ENCODE results near the gene RIN2.

GRCh38 chr20:19730706-19731105 is 27.4 kb upstream of the RIN2 start:
- TF ChIP-seq, protein P1, sequence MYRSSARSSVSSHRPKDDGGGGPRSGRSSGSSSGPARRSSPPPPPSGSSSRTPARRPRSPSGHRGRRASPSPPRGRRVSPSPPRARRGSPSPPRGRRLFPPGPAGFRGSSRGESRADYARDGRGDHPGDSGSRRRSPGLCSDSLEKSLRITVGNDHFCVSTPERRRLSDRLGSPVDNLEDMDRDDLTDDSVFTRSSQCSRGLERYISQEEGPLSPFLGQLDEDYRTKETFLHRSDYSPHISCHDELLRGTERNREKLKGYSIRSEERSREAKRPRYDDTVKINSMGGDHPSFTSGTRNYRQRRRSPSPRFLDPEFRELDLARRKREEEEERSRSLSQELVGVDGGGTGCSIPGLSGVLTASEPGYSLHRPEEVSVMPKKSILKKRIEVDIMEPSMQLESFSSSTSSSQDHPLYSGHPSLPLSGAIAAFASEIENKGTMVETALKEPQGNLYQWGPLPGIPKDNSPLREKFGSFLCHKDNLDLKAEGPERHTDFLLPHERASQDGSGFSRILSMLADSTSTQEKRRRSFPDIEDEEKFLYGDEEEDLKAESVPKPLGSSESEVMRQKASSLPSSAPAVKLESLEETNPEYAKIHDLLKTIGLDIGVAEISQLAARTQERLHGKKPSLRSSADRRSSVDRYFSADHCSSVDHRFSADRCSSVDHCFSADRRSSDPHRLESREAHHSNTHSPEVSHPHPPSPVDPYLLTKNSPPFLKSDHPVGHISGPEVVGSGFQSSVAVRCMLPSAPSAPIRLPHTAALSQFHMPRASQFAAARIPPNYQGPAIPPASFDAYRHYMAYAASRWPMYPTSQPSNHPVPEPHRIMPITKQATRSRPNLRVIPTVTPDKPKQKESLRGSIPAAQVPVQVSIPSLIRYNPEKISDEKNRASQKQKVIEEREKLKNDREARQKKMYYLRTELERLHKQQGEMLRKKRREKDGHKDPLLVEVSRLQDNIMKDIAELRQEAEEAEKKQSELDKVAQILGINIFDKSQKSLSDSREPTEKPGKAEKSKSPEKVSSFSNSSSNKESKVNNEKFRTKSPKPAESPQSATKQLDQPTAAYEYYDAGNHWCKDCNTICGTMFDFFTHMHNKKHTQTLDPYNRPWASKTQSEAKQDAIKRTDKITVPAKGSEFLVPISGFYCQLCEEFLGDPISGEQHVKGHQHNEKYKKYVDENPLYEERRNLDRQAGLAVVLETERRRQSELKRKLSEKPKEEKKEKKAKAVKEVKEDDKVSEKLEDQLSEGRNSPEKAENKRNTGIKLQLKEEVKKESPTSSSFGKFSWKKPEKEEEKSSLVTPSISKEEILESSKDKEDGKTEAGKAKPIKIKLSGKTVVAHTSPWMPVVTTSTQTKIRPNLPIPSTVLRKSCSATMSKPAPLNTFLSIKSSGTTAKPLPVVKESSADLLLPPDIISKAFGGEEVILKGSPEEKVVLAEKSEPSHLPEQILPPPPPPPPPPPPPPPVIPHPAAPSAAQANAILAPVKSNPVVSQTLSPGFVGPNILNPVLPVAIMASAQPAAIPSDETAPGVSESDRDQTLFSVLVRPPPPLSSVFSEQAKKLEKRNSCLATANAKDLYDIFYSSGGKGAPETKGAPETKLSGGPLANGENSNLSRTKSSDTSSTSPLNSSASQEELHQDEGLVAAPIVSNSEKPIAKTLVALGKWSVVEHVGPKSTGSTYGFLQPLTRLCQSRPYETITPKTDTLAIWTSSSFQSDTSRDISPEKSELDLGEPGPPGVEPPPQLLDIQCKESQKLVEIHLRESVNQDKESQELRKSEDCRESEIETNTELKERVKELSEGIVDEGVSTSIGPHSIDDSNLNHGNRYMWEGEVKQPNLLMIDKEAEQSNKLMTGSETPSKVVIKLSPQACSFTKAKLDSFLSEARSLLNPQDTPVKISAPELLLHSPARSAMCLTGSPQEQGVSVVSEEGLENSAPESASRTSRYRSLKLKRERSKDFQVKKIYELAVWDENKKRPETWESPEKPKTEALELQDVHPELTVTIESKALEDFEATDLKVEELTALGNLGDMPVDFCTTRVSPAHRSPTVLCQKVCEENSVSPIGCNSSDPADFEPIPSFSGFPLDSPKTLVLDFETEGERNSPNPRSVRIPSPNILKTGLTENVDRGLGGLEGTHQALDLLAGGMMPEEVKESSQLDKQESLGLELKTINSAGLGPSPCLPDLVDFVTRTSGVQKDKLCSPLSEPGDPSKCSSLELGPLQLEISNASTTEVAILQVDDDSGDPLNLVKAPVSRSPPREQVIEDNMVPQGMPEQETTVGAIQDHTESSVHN (IDR thresholded peaks at IDR 0.05; ENCODE audit: borderline replicate concordance in 1 of 2, low read depth in 1 of 2): no peak
- TF ChIP-seq, protein P2, sequence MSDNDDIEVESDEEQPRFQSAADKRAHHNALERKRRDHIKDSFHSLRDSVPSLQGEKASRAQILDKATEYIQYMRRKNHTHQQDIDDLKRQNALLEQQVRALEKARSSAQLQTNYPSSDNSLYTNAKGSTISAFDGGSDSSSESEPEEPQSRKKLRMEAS (CRISPR knock-in tag; IDR thresholded peaks at IDR 0.05): no peak
- TF ChIP-seq MEIS2 (IDR thresholded peaks at IDR 0.05; ENCODE audit: partially characterized antibody) (no peak), ELF4 (CRISPR knock-in tag; IDR thresholded peaks at IDR 0.05) (no peak), POLR2A (conservative IDR thresholded peaks at IDR 0.05) (no peak), HDAC6 (IDR thresholded peaks at IDR 0.05; ENCODE audit: low read depth, low read length) (no peak), ZNF263 (CRISPR knock-in tag; IDR thresholded peaks at IDR 0.05; ENCODE audit: borderline replicate concordance) (no peak), MYNN (IDR thresholded peaks at IDR 0.05) (no peak), MYNN (CRISPR knock-in tag; IDR thresholded peaks at IDR 0.05) (no peak), FOSL1 (tag; conservative IDR thresholded peaks at IDR 0.05) (no peak), ELF1 (tag; IDR thresholded peaks at IDR 0.05) (no peak)
- TF ChIP-seq, protein P3, sequence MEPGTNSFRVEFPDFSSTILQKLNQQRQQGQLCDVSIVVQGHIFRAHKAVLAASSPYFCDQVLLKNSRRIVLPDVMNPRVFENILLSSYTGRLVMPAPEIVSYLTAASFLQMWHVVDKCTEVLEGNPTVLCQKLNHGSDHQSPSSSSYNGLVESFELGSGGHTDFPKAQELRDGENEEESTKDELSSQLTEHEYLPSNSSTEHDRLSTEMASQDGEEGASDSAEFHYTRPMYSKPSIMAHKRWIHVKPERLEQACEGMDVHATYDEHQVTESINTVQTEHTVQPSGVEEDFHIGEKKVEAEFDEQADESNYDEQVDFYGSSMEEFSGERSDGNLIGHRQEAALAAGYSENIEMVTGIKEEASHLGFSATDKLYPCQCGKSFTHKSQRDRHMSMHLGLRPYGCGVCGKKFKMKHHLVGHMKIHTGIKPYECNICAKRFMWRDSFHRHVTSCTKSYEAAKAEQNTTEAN (CRISPR knock-in tag; IDR thresholded peaks at IDR 0.05): no peak
- TF ChIP-seq, protein P4, sequence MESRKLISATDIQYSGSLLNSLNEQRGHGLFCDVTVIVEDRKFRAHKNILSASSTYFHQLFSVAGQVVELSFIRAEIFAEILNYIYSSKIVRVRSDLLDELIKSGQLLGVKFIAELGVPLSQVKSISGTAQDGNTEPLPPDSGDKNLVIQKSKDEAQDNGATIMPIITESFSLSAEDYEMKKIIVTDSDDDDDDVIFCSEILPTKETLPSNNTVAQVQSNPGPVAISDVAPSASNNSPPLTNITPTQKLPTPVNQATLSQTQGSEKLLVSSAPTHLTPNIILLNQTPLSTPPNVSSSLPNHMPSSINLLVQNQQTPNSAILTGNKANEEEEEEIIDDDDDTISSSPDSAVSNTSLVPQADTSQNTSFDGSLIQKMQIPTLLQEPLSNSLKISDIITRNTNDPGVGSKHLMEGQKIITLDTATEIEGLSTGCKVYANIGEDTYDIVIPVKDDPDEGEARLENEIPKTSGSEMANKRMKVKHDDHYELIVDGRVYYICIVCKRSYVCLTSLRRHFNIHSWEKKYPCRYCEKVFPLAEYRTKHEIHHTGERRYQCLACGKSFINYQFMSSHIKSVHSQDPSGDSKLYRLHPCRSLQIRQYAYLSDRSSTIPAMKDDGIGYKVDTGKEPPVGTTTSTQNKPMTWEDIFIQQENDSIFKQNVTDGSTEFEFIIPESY (CRISPR knock-in tag; IDR thresholded peaks at IDR 0.05): no peak
